Astrocyte of the hippocampus (primary cell): ENCODE results near the gene TMEM108.
A peak's percentile ranks its signal among the peaks of the same experiment; 100 is the strongest.

ENCODE experiments used
- DNase-seq: peaks from one replicate; pipeline ENCODE4 v3.0.0; 2011; ENCODE audit warnings: low read depth, low spot score

TMEM108 gene

GRCh38 chr3:133162670-133163305 lies 124.6 kb downstream of the TMEM108 start:
- peak; percentile 37 for DNase-seq

DNA sequence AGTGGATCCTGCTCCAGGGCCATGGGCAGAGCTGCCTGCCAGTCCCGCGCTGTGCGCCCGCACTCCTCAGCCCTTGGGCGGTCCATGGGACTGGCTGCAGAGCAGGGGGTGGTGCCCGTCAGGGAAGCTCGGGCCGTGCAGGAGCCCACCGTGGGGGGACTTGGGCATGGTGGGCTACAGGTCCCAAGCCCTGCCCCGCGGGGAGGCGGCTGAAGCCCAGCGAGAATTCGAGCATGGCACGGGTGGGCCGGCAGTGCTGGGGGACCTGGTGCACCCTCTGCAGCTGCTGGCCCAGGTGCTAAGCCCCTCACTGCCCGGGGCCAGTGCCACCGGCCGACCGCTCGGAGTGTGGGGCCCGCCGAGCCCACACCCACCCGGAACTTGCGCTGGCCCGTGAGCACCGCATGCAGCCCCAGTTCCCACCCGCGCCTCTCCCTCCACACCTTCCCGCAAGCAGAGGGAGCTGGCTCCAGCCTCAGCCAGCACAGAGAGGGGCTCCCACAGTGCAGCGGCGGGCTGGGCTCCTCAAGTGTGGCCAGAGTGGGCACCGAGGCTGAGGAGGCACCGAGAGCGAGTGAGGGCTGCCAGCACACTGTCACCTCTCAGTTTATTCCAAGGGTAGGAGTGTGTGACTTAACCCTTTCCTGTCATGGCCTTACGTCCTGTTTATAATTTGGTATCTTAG lies 129.3 kb downstream of the TMEM108 start:
- no peak for DNase-seq

GRCh38 chr3:133168025-133168401 lies 129.8 kb downstream of the TMEM108 start:
- no peak for DNase-seq

- no peak for DNase-seq
These were observed 131.3 kb downstream of the TMEM108 start for GRCh38 chr3:133169331-133170068.

- no peak for DNase-seq
These were observed 133.6 kb downstream of the TMEM108 start for GRCh38 chr3:133171831-133172230.

DNA sequence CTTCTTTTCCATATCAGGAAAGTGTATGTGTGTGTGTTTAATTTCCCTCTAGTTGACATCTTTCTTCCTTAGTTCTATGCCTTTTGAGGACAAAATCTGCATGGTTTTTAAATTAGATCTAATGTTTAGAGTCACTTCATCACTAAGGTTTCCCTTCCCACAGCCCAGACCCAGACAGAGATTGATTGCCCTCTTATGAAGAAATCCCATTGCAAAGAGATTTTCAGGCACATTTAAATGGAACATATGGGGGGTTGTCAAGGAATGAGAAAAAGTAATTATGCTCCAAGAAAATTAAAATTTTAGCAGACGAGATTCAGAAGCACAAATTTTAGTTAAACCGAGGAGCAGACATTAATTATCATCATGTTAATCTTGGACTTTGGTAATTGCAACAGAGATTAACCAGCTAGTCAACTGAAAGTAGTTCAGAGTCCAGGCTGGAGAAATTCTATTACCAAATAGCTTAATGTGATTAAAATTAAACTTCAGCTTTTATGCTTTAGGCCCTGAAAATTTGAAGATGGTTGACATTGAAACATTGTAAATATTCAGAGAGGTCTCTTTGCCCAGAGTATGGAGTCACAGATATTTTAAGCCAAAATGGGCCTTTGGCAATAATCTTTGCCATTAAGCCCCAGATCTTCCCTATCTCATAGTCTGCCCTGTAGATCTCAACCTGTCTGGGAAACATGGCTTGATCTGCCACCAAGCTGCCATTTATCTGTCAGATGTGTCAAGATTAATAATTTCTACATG lies 143.4 kb downstream of the TMEM108 start:
- DNase-seq, result no peak

- DNase-seq, result no peak
These were observed 149.7 kb downstream of the TMEM108 start for GRCh38 chr3:133187870-133188379.

- no peak for DNase-seq
These were observed 150.8 kb downstream of the TMEM108 start for GRCh38 chr3:133188996-133189395.

- no peak for DNase-seq
These were observed 151.7 kb downstream of the TMEM108 start for GRCh38 chr3:133189893-133190292.

GRCh38 chr3:133191818-133192217 lies 153.6 kb downstream of the TMEM108 start:
- no peak for DNase-seq

- peak; percentile 17 for DNase-seq
These were observed 154.3 kb downstream of the TMEM108 start for GRCh38 chr3:133192363-133192945.

GRCh38 chr3:133192967-133193366 lies 154.8 kb downstream of the TMEM108 start:
- DNase-seq, result no peak

GRCh38 chr3:133196527-133196926 lies 158.3 kb downstream of the TMEM108 start:
- no peak for DNase-seq

GRCh38 chr3:133197619-133198018 lies 159.4 kb downstream of the TMEM108 start:
- DNase-seq, result no peak

DNA sequence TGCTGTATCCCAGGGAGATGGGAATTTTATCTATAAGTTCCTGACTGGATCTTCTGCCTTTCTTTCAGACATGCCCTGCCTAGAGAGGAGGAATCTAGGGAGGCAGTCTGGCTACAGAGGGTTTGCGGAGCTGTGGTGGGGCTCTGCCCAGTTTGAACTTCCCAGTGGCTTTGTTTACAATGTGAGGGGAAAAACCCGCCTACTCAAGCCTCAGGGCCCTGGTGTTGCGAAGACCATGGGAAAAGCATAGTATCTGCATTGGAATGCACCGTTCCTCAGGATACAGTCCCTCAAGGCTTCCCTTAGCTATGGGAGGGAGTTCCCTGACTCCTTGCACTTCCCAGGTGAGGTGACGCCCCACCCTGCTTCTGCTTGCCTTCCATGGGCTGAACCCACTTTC lies 168.7 kb downstream of the TMEM108 start:
- no peak for DNase-seq

GRCh38 chr3:133208184-133208583 lies 170.0 kb downstream of the TMEM108 start:
- no peak for DNase-seq

DNA sequence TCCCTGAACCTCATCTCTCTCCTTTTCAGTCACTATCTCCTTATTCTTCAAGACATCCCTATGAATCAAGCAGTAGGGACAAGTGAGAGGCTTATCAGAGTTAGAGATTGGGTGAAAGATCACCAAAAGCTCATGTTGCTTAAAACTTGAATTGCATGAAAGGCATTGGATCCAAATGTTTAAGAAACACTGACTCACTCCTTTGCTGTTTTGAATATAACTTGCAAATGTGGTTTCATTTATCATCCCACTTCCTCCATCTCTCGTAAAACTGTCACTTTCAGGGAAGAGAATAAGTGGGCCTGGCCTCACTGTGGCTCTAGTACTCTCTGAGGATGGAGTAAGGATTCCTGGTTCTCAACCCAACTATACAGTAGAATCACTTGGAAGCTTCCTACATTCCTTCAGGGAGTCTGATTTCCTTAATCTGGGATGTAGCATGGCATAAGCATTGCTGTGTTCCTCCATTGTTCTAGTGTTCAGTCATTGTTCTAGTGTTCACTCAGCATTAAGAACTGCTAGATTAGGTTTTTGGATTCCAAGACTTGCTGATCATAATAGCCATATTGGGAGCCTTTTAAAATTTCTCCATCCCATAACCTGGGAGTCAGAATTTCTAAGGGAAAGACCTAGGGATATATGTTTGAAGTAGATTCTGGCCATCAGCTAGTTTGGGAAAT lies 171.8 kb downstream of the TMEM108 start:
- peak; percentile 16 for DNase-seq

DNA sequence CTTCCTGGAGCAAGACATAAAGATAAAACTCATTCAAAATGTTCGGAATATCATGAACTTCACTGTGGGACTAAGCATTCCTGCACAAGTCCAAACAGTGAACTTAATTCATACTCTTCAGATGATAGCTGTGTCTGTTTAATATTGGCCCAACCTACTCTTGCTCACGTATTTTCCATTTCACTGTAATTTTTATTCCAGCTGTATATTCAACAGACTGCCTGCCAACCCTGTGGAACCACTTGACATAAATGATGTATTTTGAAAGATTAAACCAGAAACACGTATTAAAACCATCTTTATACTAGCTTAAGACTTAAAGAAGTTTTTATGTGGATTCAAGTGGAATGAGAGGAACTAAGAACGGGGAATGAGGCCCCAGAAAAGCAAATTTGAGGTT lies 172.5 kb downstream of the TMEM108 start:
- DNase-seq, result no peak

GRCh38 chr3:133211449-133211848 lies 173.3 kb downstream of the TMEM108 start:
- DNase-seq, result no peak

DNA sequence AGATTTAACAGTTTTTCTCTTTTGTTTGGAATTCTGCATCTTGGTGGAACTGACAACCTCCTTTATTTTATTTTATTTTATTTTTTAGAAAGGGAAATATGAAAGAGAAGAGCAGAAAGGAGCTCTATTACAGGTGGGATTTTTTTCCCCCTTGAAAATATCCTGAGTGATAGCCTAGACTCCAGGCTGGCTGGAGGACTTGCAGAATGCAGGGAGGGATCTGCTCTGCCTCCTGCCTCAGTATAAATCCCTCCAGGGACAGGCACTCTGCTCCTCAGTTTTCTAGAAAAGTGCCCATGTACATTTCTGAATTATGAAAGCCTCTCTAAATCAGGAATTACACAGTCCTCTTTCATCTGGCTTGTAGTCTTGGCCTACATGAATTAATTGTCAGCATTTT lies 173.7 kb downstream of the TMEM108 start:
- DNase-seq, result no peak

DNA sequence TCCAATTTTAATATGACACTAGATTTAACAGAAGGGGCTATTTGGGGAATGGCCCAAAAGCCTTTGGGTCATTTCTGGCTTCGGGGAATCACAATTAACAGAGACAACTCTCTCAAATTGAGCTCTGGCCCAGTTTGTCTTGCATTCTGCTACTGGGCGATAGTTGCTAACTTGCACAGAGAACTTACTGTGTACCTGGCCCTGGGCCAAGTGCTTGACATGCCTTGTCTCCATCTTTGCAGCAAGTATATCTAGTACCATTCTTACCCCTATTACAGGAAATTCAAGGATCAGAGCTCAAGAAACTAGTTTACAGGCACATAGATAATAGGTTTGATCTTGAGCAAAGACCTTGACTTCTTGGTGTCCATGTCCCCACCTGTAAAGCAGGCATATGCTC lies 175.7 kb downstream of the TMEM108 start:
- DNase-seq, result peak; percentile 22
